ENCODE data around the gene UBE2D1. TPM values are rescaled to one million over a fixed set of nuclear protein-coding genes. Genes with fewer than 3 reads are reported as not detected.

The UBE2D1 gene
- total and polyA plus RNA-seq, 2 donors (not counting 3 experiments of a cell fraction or from before 2014, with no cell fraction given), result 13.5 to 14.5 TPM

DNA sequence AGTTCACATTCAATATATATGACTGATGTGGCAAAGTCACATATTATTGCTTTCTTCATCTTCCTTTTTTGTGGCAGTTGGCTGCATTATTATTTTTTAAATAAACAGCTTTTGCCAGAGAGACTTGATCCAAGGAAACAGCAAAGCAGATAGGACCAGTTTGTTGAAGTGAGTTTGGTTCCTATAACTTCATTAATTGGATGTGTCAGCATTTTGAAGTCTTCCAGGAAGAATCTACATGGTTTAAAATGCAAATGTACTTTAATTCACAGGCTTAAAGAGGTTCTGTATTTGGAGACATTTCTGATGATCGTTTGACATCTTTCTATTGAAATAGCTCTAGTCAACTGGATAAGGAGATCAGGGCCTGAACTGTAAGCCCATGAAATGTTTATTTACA, 13.2 kb downstream of the UBE2D1 start:
- no peaks in the 10 kb centered on the region for H3K36me3 ChIP-seq (ENCODE audit: control insufficient read depth in 2 of 2, extremely low read depth in 1 of 2, insufficient read depth in 2 of 2, low read length in 2 of 2)
- DNase-seq (ENCODE audit: low read depth, low spot score) (no peak), FAIRE-seq (no peak)
- no peak overlapping the region for H3K27ac ChIP-seq (ENCODE audit: insufficient read depth, low read depth, low read length)
- no peak overlapping the region for H3K4me2 ChIP-seq (ENCODE audit: insufficient read depth, low read length)
- intact Hi-C loops (cut with micrococcal nuclease), result no loop called here
- H3K27me3 ChIP-seq (ENCODE audit: control insufficient read depth in 2 of 2, insufficient read depth in 2 of 2, low read length in 2 of 2), result no peaks in the 10 kb centered on the region
- H3K79me2 ChIP-seq (ENCODE audit: control insufficient read depth, insufficient read depth, low read length), result peaks cover 46% of the 10 kb centered on the region
- H3K4me3 ChIP-seq (replicated peaks in 1 of 3; ENCODE audit: insufficient read depth in 1 of 3, low read depth in 1 of 3, low read length in 3 of 3), result no peak overlapping the region
- no peaks in the 10 kb centered on the region for H3K9me1 ChIP-seq (replicated peaks; ENCODE audit: control insufficient read depth, extremely low read depth, insufficient read depth, low read length)
- ChIA-PET CTCF (interaction anchor here (0.9 to 2.4 kb wide), 2 partner anchors 12 to 37 kb away, joined by 3 to 8 read pairs; no protein-coding TSS in a partner anchor), POLR2A (interaction anchor here (0.5 kb wide), 1 partner anchor 16 kb away, joined by 4 read pairs; no protein-coding TSS in a partner anchor)
- no TSS peak for BruUV-seq (replicated peaks)
- H3K9me3 ChIP-seq (replicated peaks; ENCODE audit: control insufficient read depth, insufficient read depth, low read length), result no peaks in the 10 kb centered on the region
- dilution Hi-C loops (cut with MboI; ENCODE audit: extremely low pct_ligation_motif_present, low sequenced_read_pairs), result no loop called here
- peaks cover 7% of the 10 kb centered on the region for H4K20me1 ChIP-seq (replicated peaks; ENCODE audit: control insufficient read depth, extremely low read depth, insufficient read depth, low read length)
- TF ChIP-seq FOS (IDR thresholded peaks at IDR 0.05; ENCODE audit: borderline replicate concordance, insufficient read depth, low read length) (no peak), GATA2 (IDR thresholded peaks at IDR 0.05; ENCODE audit: insufficient read depth, insufficient read length, low read depth, low read length) (no peak), MYC (IDR thresholded peaks at IDR 0.05; ENCODE audit: low read depth, low read length) (no peak), JUN (IDR thresholded peaks at IDR 0.05; ENCODE audit: borderline replicate concordance, insufficient read depth, insufficient read length, low read depth) (no peak), POLR2A (IDR thresholded peaks at IDR 0.05; ENCODE audit: low read depth, low read length) (no peak), POLR2AphosphoS5 (IDR thresholded peaks at IDR 0.05; ENCODE audit: insufficient read depth, low read depth, low read length) (no peak), EZH2 (IDR thresholded peaks at IDR 0.05; ENCODE audit: borderline replicate concordance, low read depth, low read length, severe bottlenecking) (no peak)
- TF ChIP-seq, protein P1, sequence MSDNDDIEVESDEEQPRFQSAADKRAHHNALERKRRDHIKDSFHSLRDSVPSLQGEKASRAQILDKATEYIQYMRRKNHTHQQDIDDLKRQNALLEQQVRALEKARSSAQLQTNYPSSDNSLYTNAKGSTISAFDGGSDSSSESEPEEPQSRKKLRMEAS (IDR thresholded peaks at IDR 0.05; ENCODE audit: insufficient read depth, insufficient read length), result no peak
- TF ChIP-seq, protein P2, sequence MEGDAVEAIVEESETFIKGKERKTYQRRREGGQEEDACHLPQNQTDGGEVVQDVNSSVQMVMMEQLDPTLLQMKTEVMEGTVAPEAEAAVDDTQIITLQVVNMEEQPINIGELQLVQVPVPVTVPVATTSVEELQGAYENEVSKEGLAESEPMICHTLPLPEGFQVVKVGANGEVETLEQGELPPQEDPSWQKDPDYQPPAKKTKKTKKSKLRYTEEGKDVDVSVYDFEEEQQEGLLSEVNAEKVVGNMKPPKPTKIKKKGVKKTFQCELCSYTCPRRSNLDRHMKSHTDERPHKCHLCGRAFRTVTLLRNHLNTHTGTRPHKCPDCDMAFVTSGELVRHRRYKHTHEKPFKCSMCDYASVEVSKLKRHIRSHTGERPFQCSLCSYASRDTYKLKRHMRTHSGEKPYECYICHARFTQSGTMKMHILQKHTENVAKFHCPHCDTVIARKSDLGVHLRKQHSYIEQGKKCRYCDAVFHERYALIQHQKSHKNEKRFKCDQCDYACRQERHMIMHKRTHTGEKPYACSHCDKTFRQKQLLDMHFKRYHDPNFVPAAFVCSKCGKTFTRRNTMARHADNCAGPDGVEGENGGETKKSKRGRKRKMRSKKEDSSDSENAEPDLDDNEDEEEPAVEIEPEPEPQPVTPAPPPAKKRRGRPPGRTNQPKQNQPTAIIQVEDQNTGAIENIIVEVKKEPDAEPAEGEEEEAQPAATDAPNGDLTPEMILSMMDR (IDR thresholded peaks at IDR 0.05; ENCODE audit: extremely low read depth in 1 of 2, insufficient read depth in 1 of 2, low read depth in 1 of 2, low read length in 2 of 2), result no peak
- H2AFZ ChIP-seq (ENCODE audit: low read depth, low read length), result no peak overlapping the region
- H3K4me1 ChIP-seq (ENCODE audit: control insufficient read depth, extremely low read depth, insufficient read depth, low read length), result no peaks in the 10 kb centered on the region
- no peak overlapping the region for H3K9ac ChIP-seq (replicated peaks; ENCODE audit: extremely low read depth, insufficient read depth, low read length)
